Measurements from ENCODE around the gene PLEKHB1. TPM values are rescaled to one million over a fixed set of nuclear protein-coding genes. Genes with fewer than 3 reads are reported as not detected.

PLEKHB1 gene
- total RNA-seq, 1 donor from 2014 or later: 30.5 TPM

DNA sequence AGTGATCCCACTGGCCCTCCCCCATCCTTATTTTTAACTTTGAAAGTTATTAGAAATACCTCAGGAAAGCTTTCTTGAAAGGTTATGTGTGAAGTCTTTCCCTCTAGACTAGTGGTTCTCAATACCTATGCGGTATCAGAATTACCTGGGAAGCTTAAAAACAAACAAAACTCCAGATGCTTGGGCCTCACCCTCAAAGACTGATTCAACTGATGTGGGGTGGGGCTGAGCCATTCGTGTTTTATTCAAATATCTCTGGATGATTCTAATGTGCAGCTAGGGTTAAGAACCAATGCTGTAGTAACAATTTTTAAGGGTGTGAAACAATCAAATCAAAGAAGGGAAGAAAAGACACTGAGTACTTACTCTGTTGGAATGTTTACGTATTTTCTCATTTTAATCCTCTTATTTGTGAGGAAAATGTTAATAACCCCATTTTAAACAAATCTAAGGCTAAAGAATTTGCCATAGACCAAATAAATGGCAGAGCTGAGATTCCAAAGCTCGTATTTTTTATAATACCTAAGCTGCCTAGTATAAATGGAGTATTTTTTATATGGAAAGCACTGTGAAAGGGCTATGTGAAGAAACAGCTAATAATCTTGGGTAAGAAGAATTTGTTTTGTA lies 47.6 kb downstream of the PLEKHB1 start:
- H3K36me3 ChIP-seq: peaks cover 23% of the 10 kb centered on the region
- TF ChIP-seq, protein P1, sequence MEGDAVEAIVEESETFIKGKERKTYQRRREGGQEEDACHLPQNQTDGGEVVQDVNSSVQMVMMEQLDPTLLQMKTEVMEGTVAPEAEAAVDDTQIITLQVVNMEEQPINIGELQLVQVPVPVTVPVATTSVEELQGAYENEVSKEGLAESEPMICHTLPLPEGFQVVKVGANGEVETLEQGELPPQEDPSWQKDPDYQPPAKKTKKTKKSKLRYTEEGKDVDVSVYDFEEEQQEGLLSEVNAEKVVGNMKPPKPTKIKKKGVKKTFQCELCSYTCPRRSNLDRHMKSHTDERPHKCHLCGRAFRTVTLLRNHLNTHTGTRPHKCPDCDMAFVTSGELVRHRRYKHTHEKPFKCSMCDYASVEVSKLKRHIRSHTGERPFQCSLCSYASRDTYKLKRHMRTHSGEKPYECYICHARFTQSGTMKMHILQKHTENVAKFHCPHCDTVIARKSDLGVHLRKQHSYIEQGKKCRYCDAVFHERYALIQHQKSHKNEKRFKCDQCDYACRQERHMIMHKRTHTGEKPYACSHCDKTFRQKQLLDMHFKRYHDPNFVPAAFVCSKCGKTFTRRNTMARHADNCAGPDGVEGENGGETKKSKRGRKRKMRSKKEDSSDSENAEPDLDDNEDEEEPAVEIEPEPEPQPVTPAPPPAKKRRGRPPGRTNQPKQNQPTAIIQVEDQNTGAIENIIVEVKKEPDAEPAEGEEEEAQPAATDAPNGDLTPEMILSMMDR (IDR thresholded peaks at IDR 0.05): no peak
- no peak for ATAC-seq
- H3K4me1 ChIP-seq: no peaks in the 10 kb centered on the region
- no peak overlapping the region for H3K27ac ChIP-seq
- no peak for DNase-seq
- no peak overlapping the region for H3K4me3 ChIP-seq
- no peaks in the 10 kb centered on the region for H3K27me3 ChIP-seq
- H3K9me3 ChIP-seq: no peaks in the 10 kb centered on the region
- intact Hi-C loops (cut with DNase I): no loop called here

DNA sequence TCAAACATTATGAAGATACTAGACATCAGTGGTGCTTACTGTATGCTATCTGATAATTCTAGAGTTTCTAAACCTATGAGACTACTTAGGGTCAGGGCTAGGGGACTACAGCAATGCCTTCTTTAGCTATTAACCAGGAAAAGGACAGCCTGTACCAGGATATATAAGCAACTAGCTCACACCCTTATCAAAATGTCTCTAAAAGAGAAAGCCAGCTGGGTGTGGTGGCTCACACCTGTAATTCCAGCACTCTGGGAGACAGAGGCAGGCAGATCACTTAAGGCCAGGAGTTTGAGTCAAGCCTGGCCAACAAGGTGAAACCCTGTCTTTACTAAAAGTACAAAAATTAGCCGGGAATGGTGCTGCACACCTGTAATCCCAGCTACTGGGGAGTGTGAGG lies 58.7 kb downstream of the PLEKHB1 start:
- DNase-seq (no peak), ATAC-seq (no peak)
- no peak overlapping the region for H3K27ac ChIP-seq
- H3K4me1 ChIP-seq: no peaks in the 10 kb centered on the region
- TF ChIP-seq, protein P1 (IDR thresholded peaks at IDR 0.05): no peak
- peaks cover 62% of the 10 kb centered on the region for H3K36me3 ChIP-seq
- H3K9me3 ChIP-seq: no peaks in the 10 kb centered on the region
- H3K27me3 ChIP-seq: no peaks in the 10 kb centered on the region
- intact Hi-C loops (cut with DNase I): no loop called here
- no peak overlapping the region for H3K4me3 ChIP-seq

DNA sequence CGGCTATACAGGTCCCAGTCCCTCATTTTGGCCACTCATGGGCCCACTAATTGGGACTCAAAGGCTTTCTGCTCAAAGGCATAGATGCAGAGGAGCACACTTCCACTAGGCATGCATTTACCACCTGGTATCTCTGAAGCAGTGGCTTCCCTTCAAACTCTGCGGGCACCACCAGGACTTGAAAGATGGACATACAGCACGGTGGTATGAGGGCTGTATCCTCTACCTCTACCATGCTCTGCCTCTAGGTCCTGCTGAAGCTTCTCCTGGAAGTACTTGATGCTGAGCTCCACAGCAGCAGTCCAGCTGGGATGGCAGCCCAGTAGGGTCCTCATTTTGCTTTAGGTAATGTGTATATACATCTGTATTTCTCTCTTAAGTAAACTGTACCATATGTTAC lies 64.6 kb downstream of the PLEKHB1 start:
- intact Hi-C loops (cut with DNase I): no loop called here
- ATAC-seq: no peak
- no peak overlapping the region for H3K27ac ChIP-seq

More for the DNA sequence above, 64.6 kb downstream of the PLEKHB1 start:
- H3K27me3 ChIP-seq: no peaks in the 10 kb centered on the region
- peaks cover 55% of the 10 kb centered on the region for H3K36me3 ChIP-seq
- DNase-seq: no peak
- no peaks in the 10 kb centered on the region for H3K9me3 ChIP-seq
- no peaks in the 10 kb centered on the region for H3K4me1 ChIP-seq
- H3K4me3 ChIP-seq: no peak overlapping the region
- TF ChIP-seq, protein P1 (IDR thresholded peaks at IDR 0.05): no peak

Other genes with a start within 250 kb of the PLEKHB1 start
- gene FAM168A, start 48.5 kb upstream of the PLEKHB1 start, total RNA-seq: 30.7 TPM
- gene RAB6A, start 114.5 kb downstream of the PLEKHB1 start, total RNA-seq: 137 TPM
- gene MRPL48, start 141.3 kb downstream of the PLEKHB1 start, total RNA-seq: 21.4 TPM
- gene COA4, start 230.3 kb downstream of the PLEKHB1 start, total RNA-seq: 48.1 TPM
- gene PAAF1, start 230.4 kb downstream of the PLEKHB1 start, total RNA-seq: 13.9 TPM